ENCODE results near the gene SEPTIN3.
A peak's percentile ranks its signal among the peaks of the same experiment; 100 is the strongest.

The SEPTIN3 gene
- 0.05 to 0.26 reads per million in 2 donors for total RNA-seq

- DNase-seq, result no peak
These were observed at the start of gene SEPTIN3 for GRCh38 chr22:41969110-41969646. Gene SEPTIN3, plus strand, starts transcription at chr22:41969443. Its CDS starts 2,050 bp downstream, at chr22:41971493.

- DNase-seq, result no peak
These were observed 48.8 kb upstream of the SEPTIN3 start for GRCh38 chr22:41920271-41920976.

GRCh38 chr22:41922328-41922727 is 46.9 kb upstream of the SEPTIN3 start:
- no peak for DNase-seq

- DNase-seq, result no peak
These were observed 46.2 kb upstream of the SEPTIN3 start for GRCh38 chr22:41922940-41923594.

GRCh38 chr22:41923595-41924276 is 45.5 kb upstream of the SEPTIN3 start:
- DNase-seq, result no peak

- peak; percentile 64 for DNase-seq
These were observed 43.3 kb upstream of the SEPTIN3 start for GRCh38 chr22:41925783-41926460.

GRCh38 chr22:41927813-41928212 is 41.4 kb upstream of the SEPTIN3 start:
- DNase-seq, result no peak

- DNase-seq, result no peak
These were observed 40.4 kb upstream of the SEPTIN3 start for GRCh38 chr22:41928593-41929417.

- DNase-seq, result no peak
These were observed 39.8 kb upstream of the SEPTIN3 start for GRCh38 chr22:41929418-41929810.

- no peak for DNase-seq
These were observed 37.5 kb upstream of the SEPTIN3 start for GRCh38 chr22:41931701-41932269.

- no peak for DNase-seq
These were observed 36.9 kb upstream of the SEPTIN3 start for GRCh38 chr22:41932353-41932752.

GRCh38 chr22:41933411-41934177 is 35.6 kb upstream of the SEPTIN3 start:
- DNase-seq, result no peak

GRCh38 chr22:41934284-41935014 is 34.8 kb upstream of the SEPTIN3 start:
- DNase-seq, result no peak

GRCh38 chr22:41935015-41935351 is 34.3 kb upstream of the SEPTIN3 start:
- no peak for DNase-seq

GRCh38 chr22:41935509-41935908 is 33.7 kb upstream of the SEPTIN3 start:
- no peak for DNase-seq

- DNase-seq, result no peak
These were observed 32.4 kb upstream of the SEPTIN3 start for GRCh38 chr22:41936894-41937169.

GRCh38 chr22:41939981-41940831 is 29.0 kb upstream of the SEPTIN3 start:
- DNase-seq, result no peak

GRCh38 chr22:41940832-41941765 is 28.1 kb upstream of the SEPTIN3 start:
- no peak for DNase-seq
